ENCODE data around the gene ABCG1. TPM values are rescaled to one million over a fixed set of nuclear protein-coding genes. Genes with fewer than 3 reads are reported as not detected.

The ABCG1 gene
- total RNA-seq, 1 donor from 2014 or later, result 39.5 TPM

DNA sequence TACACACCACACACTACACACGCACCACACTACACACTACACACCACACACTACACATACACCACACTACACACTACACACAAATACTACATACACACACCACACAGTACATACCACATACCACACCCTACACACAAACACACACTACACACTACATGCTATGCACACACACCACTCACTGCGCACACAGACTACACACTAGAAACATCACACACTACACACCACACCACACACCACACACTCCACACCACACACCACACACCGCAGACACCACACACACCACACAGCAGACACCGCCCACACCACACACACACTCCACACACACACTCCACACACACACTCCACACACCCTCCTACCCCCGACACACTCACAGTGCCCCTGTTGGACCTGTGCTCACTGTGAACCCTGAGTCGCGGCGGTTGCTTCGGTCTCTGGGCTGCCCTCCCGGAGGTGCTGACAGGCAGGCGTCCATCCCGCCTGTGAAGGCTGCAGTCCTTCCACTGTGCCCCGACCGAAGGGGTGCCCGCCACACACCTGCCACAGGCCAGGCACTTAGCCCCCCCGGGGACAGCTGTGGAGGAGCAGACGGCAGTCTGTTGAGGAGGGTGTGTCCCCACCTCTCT is 74.8 kb downstream of the ABCG1 start:
- Histone ChIP-seq H3K4me3 (no peak overlapping the region), H3K36me3 (no peaks in the 10 kb centered on the region), H3K27ac (no peak overlapping the region), H3K27me3 (no peaks in the 10 kb centered on the region), H3K9me3 (no peaks in the 10 kb centered on the region), H3K4me1 (no peaks in the 10 kb centered on the region)
- TF ChIP-seq, protein P1, sequence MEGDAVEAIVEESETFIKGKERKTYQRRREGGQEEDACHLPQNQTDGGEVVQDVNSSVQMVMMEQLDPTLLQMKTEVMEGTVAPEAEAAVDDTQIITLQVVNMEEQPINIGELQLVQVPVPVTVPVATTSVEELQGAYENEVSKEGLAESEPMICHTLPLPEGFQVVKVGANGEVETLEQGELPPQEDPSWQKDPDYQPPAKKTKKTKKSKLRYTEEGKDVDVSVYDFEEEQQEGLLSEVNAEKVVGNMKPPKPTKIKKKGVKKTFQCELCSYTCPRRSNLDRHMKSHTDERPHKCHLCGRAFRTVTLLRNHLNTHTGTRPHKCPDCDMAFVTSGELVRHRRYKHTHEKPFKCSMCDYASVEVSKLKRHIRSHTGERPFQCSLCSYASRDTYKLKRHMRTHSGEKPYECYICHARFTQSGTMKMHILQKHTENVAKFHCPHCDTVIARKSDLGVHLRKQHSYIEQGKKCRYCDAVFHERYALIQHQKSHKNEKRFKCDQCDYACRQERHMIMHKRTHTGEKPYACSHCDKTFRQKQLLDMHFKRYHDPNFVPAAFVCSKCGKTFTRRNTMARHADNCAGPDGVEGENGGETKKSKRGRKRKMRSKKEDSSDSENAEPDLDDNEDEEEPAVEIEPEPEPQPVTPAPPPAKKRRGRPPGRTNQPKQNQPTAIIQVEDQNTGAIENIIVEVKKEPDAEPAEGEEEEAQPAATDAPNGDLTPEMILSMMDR (IDR thresholded peaks at IDR 0.05), result no peak
- no peak for DNase-seq (ENCODE audit: low spot score in 2 of 2)
- intact Hi-C loops (cut with DNase I), result no loop called here

DNA sequence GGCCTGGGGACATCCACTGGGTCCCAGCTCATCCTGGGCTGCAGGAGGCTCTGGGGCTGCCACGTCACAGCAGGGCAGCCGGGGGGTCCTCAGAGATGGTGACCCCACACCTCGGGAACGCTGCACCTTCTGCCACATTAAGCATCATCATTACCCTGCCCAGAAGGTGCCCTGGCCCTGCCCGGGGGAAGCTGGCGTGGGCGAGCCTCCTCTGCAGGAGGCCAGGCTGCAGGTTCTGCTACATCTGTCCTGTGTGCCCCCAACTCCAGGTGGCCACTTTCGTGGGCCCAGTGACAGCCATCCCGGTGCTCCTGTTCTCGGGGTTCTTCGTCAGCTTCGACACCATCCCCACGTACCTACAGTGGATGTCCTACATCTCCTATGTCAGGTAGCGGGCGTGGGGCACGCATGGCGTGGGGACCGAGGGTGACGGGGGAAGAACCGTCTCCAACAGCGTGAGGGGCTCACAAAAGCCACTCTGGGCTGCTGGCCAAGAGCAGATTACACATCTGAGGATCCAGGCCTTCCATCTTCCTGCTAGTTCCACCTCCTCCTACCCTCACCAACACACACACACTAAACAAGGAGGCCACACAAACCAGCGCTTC is 75.4 kb downstream of the ABCG1 start:
- H3K4me1 ChIP-seq, result no peaks in the 10 kb centered on the region
- no peak overlapping the region for H3K27ac ChIP-seq
- intact Hi-C loops (cut with DNase I), result no loop called here
- DNase-seq (ENCODE audit: low spot score in 2 of 2), result no peak
- H3K4me3 ChIP-seq, result no peak overlapping the region
- no peaks in the 10 kb centered on the region for H3K27me3 ChIP-seq
- TF ChIP-seq, protein P1 (IDR thresholded peaks at IDR 0.05), result no peak
- H3K9me3 ChIP-seq, result no peaks in the 10 kb centered on the region
- no peaks in the 10 kb centered on the region for H3K36me3 ChIP-seq

DNA sequence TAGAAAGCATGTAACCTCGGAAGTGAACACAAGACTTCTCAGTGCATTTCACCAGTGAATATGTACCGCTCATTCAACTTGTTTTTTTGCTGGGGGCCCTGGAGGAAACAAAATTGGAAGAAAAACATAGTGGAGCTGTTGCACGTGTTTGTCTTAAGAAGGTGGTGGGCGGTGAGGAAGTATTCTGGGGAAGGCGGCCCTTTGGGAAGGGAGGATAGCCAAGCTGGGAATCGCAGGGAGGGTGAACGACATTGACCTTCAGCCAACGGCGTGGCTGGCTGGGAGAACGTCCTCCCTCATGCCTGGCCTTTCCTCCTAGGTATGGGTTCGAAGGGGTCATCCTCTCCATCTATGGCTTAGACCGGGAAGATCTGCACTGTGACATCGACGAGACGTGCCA is 76.9 kb downstream of the ABCG1 start:
- TF ChIP-seq, protein P1 (IDR thresholded peaks at IDR 0.05), result no peak
- Histone ChIP-seq H3K27me3 (no peaks in the 10 kb centered on the region), H3K4me3 (no peak overlapping the region), H3K9me3 (no peaks in the 10 kb centered on the region), H3K4me1 (no peaks in the 10 kb centered on the region), H3K27ac (no peak overlapping the region), H3K36me3 (no peaks in the 10 kb centered on the region)
- DNase-seq (ENCODE audit: low spot score in 2 of 2), result no peak
- intact Hi-C loops (cut with DNase I), result no loop called here

DNA sequence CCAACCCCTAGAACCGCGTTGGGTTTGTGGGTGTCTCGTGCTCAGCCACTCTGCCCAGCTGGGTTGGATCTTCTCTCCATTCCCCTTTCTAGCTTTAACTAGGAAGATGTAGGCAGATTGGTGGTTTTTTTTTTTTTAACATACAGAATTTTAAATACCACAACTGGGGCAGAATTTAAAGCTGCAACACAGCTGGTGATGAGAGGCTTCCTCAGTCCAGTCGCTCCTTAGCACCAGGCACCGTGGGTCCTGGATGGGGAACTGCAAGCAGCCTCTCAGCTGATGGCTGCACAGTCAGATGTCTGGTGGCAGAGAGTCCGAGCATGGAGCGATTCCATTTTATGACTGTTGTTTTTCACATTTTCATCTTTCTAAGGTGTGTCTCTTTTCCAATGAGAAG is 77.6 kb downstream of the ABCG1 start:
- Histone ChIP-seq H3K27me3 (no peaks in the 10 kb centered on the region), H3K4me1 (no peaks in the 10 kb centered on the region), H3K27ac (no peak overlapping the region), H3K36me3 (no peaks in the 10 kb centered on the region), H3K9me3 (no peaks in the 10 kb centered on the region), H3K4me3 (no peak overlapping the region)
- intact Hi-C loops (cut with DNase I), result no loop called here
- TF ChIP-seq, protein P1 (IDR thresholded peaks at IDR 0.05), result no peak
- DNase-seq (ENCODE audit: low spot score in 2 of 2), result no peak

DNA sequence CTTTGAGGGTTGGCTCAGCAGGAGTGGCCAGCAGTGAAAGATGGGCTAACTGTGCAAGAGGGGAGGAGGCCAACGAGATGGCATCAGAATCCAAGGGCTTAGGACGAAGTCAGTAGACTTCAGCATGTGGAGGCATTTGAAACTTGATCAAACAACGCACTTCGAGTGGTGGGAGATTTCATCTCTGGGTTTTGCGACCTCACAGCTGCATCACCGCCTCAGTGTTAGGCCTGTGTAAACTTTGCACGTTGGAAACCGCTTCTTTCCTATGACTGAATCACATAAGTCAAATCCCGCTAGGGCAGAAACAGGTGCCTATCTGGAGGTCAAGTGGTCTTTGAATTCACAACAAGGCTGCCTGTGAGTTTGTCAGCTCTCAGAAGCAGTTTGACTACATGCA is 78.4 kb downstream of the ABCG1 start:
- intact Hi-C loops (cut with DNase I), result no loop called here
- TF ChIP-seq, protein P1 (IDR thresholded peaks at IDR 0.05), result no peak
- Histone ChIP-seq H3K4me3 (no peak overlapping the region), H3K27ac (no peak overlapping the region), H3K27me3 (no peaks in the 10 kb centered on the region), H3K36me3 (no peaks in the 10 kb centered on the region), H3K4me1 (no peaks in the 10 kb centered on the region), H3K9me3 (no peaks in the 10 kb centered on the region)
- no peak for DNase-seq (ENCODE audit: low spot score in 2 of 2)
